Activated naive CD4-positive, alpha-beta T cell (primary cell): ENCODE results near the gene NUDT11.
"Not testable (repeated sequence)": the region's sequence is repeated elsewhere in the genome, so short reads cannot be mapped to it uniquely, and the experiment has no call there.

Source experiments
- DNase-seq, 4 experiments: peaks; one replicate each; lab custom pipeline; 2025; lab: John Stamatoyannopoulos, UW

NUDT11 gene

DNA sequence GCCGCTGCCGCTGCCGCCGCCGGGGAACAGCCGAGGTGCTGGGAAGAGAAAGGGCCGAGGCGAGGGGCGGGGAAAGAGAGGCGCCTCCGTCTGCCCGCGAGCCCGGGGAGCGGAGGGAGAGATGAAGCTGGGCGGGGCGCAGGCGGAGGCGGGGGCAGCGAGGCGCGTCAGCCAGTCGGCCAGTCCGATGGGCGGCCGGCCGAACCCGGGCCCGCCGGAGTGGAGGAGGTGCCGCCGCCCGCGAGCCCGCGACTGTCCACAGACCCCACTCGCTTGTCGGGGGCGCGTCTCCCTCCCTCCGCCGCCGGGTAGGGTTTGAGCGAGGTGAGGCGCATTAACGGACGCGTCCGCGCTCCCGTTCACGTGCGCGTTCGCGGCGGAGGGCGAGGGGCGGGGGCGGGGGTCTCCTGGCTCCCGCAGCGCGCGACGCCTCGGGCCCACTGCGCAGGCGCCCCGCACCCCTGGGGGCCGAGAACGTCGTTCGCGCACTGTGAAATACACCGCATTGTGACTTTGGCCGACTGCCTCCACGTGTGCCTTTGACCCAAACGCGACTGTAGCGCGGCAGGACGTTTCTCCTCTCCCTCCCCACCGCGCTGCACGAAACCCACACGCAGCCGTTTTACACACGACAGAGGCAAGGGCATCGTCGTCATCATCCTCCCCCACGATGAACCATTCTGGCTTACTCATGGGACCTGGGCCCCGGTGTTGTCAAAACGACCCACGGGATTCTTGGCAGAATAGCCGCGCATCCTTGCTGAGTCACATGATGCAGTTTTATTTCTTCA lies at the start of gene NUDT11:
Gene NUDT11 (minus strand): TSS at position 92 of the 791 bp plus-strand sequence. CDS start 148 bp downstream, outside the sequence.
- DNase-seq: no peak

DNA sequence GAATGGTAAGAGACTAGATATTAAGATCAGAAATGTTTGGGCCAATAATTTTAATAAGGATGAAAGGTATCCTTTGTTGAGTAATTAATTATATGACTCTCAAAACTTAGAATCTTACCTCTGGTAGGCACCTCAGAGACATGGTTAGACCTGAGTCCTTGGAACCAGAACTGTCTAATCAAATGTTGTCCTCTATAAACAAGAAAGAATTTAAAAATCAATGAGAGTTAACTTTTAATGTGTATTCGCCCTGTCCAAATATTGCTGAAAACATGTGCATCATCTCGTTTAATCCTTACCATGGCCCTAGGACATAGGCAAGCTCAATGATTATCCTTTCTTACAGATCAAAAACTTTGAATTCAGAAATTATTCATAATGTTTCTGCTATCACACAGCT lies 24.0 kb upstream of the NUDT11 start:
- DNase-seq: no peak

- DNase-seq: not testable (repeated sequence)
Measured at GRCh38 chrX:51519131-51519530, 22.7 kb upstream of the NUDT11 start.

GRCh38 chrX:51507551-51507950 lies 11.2 kb upstream of the NUDT11 start:
- DNase-seq: no peak

DNA sequence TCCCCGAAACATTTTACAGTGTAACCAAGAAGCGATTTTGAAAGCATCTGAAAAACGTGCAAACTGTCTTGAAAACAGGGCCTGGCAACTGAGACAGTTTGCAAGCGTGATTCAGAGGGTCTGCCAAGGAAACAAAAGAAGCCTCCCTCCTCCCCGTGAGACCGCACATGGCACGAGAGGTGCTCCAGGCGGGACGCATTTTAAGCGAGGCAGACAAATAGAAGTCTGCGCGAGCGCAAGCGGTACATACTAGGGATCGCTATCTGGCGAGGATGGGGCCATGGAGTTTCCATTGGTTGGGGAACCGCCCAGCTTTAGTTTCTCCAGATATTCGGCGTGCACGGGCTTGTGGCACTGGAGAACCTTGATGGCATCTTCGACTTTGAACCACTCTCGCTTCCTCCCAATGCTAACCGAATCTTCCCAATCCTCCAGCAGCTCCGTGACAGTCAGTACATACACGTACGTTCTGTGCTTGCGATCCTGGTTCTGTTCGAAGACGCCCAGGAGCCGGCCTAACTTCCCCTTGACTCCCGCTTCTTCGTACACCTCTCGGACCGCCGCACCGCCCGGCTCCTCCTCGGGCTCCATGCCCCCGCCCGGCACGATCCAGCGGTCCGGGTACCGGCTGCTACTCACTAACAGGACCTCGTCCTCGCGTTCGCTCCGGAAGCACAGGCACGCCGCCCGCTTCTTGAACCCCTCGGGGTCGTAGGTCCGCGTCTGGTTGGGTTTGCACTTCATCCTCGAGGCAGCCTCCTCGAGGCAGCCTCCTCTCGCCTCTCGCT lies 497 bp downstream of the NUDT11 start:
- DNase-seq: not testable (repeated sequence)

GRCh38 chrX:51494409-51494808 lies 2.0 kb downstream of the NUDT11 start:
- DNase-seq: no peak

- no peak for DNase-seq
Measured at GRCh38 chrX:51487960-51488267, 8.5 kb downstream of the NUDT11 start.

DNA sequence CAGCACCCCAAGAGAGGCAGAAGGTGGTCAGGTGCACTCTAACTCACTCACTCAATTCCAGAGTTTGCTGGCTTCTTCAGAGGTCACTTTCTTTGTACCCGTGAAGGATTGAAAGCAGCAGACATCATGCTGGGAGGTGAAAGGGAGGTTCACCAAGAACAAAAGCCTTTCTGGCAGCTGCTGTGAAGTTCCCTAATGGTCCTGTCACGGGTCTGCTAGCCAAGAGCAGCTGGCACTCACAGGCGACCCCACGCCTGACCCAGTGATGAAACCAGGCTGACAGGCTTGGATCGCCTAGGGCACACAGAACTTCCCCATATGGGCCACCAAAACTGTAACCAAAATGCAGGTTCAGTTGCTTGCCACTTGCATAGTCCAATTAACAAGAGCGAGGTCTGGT lies 11.8 kb downstream of the NUDT11 start:
- DNase-seq: no peak

- not testable (repeated sequence) for DNase-seq
Measured at GRCh38 chrX:51482411-51482810, 14.0 kb downstream of the NUDT11 start.

GRCh38 chrX:51476930-51477329 lies 19.5 kb downstream of the NUDT11 start:
- DNase-seq: no peak

GRCh38 chrX:51463322-51463721 lies 33.1 kb downstream of the NUDT11 start:
- DNase-seq: no peak

GRCh38 chrX:51461053-51462044 lies 35.0 kb downstream of the NUDT11 start:
- no peak for DNase-seq

GRCh38 chrX:51459125-51459524 lies 37.3 kb downstream of the NUDT11 start:
- no peak for DNase-seq

GRCh38 chrX:51456814-51457213 lies 39.6 kb downstream of the NUDT11 start:
- no peak for DNase-seq

DNA sequence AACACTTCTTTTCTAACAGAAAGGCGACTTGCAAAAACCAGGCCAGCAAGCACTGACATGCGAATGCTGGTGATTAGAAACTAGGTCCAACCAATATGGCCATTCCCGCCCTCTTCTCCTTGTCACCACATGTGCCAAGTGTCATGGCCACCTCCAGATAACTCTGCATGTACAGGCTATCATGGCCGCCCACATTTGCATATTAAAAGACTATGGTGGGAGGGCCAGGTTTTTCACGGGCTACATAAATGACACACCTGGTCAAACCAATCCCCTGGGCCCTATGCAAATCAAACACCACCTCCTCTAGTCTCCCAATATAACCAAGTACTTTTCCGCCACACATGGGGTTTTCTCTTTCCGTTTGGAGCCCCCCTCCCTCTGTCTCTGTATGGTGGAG lies 40.1 kb downstream of the NUDT11 start:
- no peak for DNase-seq

- DNase-seq: no peak
Measured at GRCh38 chrX:51440365-51440764, 56.0 kb downstream of the NUDT11 start.
